Measurements from ENCODE around the gene RTL10. TPM values are rescaled to one million over a fixed set of nuclear protein-coding genes. Genes with fewer than 3 reads are reported as not detected.

Gene RTL10
- total and polyA plus RNA-seq, 2 donors (not counting 1 experiment from before 2014, with no cell fraction given) = 6.4 to 15.2 TPM

DNA sequence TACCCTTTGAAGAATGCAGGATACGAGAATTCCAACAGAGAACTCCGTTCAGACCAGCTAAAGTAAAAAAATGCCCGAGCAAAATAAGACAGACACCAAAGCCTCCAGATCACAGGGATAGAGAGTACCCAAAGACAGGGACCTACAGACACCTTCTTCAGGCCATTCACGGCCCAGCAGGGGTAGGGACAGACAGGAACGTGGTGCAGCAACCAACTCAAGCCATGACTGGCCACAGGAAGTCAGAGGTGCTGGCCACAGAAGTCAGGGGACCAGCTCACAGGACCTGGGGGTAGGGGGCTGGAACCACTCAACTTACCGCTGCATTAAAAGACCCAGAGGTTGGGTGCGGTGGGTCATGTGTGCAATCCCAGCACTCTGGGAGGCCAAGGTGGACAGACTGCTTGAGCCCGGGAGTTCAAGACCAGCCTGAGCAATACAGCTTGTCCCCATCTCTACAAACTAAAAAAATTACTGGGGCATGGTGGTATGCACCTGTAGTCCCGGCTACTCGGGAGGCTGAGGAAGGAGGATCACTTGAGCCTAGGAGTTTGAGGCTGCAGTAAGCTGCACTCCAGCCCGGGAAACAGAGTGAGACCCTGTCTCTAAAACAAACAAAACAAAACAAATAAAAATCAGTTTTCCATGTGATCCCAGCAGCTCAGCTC, 47.0 kb upstream of the RTL10 start:
- Histone ChIP-seq H3K4me2 (replicated peaks; ENCODE audit: low read depth, low read length, poor library complexity, severe bottlenecking) (no peak overlapping the region), H3K36me3 (replicated peaks in 1 of 2; ENCODE audit: control extremely low read depth in 1 of 2, control insufficient read depth in 1 of 2, extremely low read depth in 1 of 2, insufficient read depth in 2 of 2, low read length in 1 of 2) (peaks cover 0 to 2% of the 10 kb centered on the region in 2 experiments), H3K27ac (ENCODE audit: low read length in 2 of 2) (no peak overlapping the region), H3K9me3 (ENCODE audit: control extremely low read depth in 1 of 3, control insufficient read depth in 2 of 3, insufficient read depth in 1 of 3, low read length in 2 of 3) (no peaks in the 10 kb centered on the region), H2AFZ (ENCODE audit: insufficient read depth, low read depth, low read length, poor library complexity, severe bottlenecking) (no peak overlapping the region), H3K27me3 (replicated peaks in 1 of 4; ENCODE audit: control extremely low read depth in 1 of 4, control insufficient read depth in 3 of 4, insufficient read depth in 4 of 4, low read length in 3 of 4) (no peaks in the 10 kb centered on the region), H3K4me3 (ENCODE audit: control extremely low read depth in 1 of 5, extremely low read depth in 1 of 5, insufficient read depth in 1 of 5, low read depth in 2 of 5, low read length in 4 of 5) (no peak overlapping the region), H3K9ac (ENCODE audit: low read length) (no peak overlapping the region), H3K4me1 (ENCODE audit: control insufficient read depth in 2 of 2, insufficient read depth in 2 of 2, low read length in 2 of 2) (no peaks in the 10 kb centered on the region), H4K20me1 (ENCODE audit: control insufficient read depth, insufficient read depth, low read length, poor library complexity, severe bottlenecking) (no peaks in the 10 kb centered on the region), H3K79me2 (ENCODE audit: control insufficient read depth, insufficient read depth, low read length) (no peaks in the 10 kb centered on the region)
- no peaks in the 10 kb centered on the region for H3K4me1 Mint-ChIP-seq
- TF ChIP-seq, protein P1, sequence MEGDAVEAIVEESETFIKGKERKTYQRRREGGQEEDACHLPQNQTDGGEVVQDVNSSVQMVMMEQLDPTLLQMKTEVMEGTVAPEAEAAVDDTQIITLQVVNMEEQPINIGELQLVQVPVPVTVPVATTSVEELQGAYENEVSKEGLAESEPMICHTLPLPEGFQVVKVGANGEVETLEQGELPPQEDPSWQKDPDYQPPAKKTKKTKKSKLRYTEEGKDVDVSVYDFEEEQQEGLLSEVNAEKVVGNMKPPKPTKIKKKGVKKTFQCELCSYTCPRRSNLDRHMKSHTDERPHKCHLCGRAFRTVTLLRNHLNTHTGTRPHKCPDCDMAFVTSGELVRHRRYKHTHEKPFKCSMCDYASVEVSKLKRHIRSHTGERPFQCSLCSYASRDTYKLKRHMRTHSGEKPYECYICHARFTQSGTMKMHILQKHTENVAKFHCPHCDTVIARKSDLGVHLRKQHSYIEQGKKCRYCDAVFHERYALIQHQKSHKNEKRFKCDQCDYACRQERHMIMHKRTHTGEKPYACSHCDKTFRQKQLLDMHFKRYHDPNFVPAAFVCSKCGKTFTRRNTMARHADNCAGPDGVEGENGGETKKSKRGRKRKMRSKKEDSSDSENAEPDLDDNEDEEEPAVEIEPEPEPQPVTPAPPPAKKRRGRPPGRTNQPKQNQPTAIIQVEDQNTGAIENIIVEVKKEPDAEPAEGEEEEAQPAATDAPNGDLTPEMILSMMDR (IDR thresholded peaks at IDR 0.05) = no peak
- TF ChIP-seq EZH2 (IDR thresholded peaks at IDR 0.05; ENCODE audit: borderline replicate concordance, insufficient read depth, low read depth, low read length, poor library complexity, severe bottlenecking) = no peak
- H3K4me3 Mint-ChIP-seq = no peak overlapping the region
- WGBS (ENCODE audit: insufficient coverage) = 99% methylated on average over 7 of the region's 11 CpGs
- H3K9me3 Mint-ChIP-seq (ENCODE audit: insufficient read depth) = no peaks in the 10 kb centered on the region
- DNase-seq (no peak), ATAC-seq (ENCODE audit: low read depth) (no peak)
- intact Hi-C loops (cut with micrococcal nuclease) = no loop called here
- no peak overlapping the region for H3K27ac Mint-ChIP-seq
- ChIA-PET CTCF (interaction anchor here (1.2 to 2.1 kb wide), 2 partner anchors 9 to 11 kb away, joined by 4 to 6 read pairs; no protein-coding TSS in a partner anchor), POLR2A (no interaction called here)
- H3K27me3 Mint-ChIP-seq = no peaks in the 10 kb centered on the region

DNA sequence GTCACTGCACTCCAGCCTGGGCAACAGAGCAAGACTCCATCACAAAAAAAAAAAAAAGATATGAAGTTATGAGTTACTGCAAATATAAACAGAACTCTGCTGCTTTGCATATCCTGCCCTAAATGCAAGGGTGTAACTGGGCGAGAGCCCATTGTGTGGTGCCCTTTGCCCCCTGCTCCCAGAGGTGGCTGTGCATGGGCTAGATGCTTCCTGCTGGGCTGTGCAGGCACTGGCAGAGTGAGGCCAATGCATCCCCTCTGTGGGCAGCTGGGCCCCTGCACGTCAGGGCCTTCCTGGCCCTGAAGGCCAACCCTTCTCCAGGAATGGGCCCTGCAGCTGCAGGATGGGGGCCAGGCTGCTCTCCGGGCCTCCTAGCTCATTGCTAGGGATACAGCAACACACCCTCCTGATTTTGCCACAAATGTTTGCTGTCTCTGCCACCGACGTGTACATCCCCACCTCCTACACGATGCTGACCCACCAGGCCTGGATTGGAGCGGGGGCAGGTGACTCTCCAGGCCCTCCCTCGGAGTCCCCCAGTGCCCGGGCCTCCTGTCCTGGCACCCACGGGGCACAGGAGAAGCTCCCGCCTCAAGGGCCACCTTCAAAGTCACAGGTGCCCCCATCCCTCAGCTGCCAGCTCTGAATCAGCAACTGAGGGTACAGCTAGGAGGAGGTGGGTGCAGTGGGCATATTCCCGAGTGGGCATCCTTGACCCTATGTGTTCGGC, 46.2 kb upstream of the RTL10 start:
- ATAC-seq (ENCODE audit: low read depth) (no peak), DNase-seq (no peak)
- 96% methylated on average over 12 of the region's 13 CpGs for WGBS (ENCODE audit: insufficient coverage)
- H3K9ac ChIP-seq (ENCODE audit: low read length) = no peak overlapping the region
- no peaks in the 10 kb centered on the region for H3K4me1 ChIP-seq (ENCODE audit: control insufficient read depth in 2 of 2, insufficient read depth in 2 of 2, low read length in 2 of 2)
- POLR2A ChIA-PET = interaction anchor here (0.7 kb wide), 1 partner anchor 153 kb away, joined by 3 read pairs; no protein-coding TSS in a partner anchor
- H2AFZ ChIP-seq (ENCODE audit: insufficient read depth, low read depth, low read length, poor library complexity, severe bottlenecking) = no peak overlapping the region
- no peaks in the 10 kb centered on the region for H3K9me3 ChIP-seq (ENCODE audit: control extremely low read depth in 1 of 3, control insufficient read depth in 2 of 3, insufficient read depth in 1 of 3, low read length in 2 of 3)
- no peak overlapping the region for H3K4me2 ChIP-seq (replicated peaks; ENCODE audit: low read depth, low read length, poor library complexity, severe bottlenecking)
- TF ChIP-seq, protein P1 (IDR thresholded peaks at IDR 0.05) = no peak
- TF ChIP-seq EZH2 (IDR thresholded peaks at IDR 0.05; ENCODE audit: borderline replicate concordance, insufficient read depth, low read depth, low read length, poor library complexity, severe bottlenecking) = no peak
- no peaks in the 10 kb centered on the region for H3K4me1 Mint-ChIP-seq
- intact Hi-C loops (cut with micrococcal nuclease) = no loop called here
- no peaks in the 10 kb centered on the region for H3K27me3 ChIP-seq (replicated peaks in 1 of 4; ENCODE audit: control extremely low read depth in 1 of 4, control insufficient read depth in 3 of 4, insufficient read depth in 4 of 4, low read length in 3 of 4)
- no peak overlapping the region for H3K27ac ChIP-seq (ENCODE audit: low read length in 2 of 2)
- no peaks in the 10 kb centered on the region for H3K27me3 Mint-ChIP-seq
- CTCF ChIA-PET = interaction anchor here (1.2 to 1.8 kb wide), 2 partner anchors 10 to 170 kb away, joined by 4 to 6 read pairs; no protein-coding TSS in a partner anchor
- H4K20me1 ChIP-seq (ENCODE audit: control insufficient read depth, insufficient read depth, low read length, poor library complexity, severe bottlenecking) = no peaks in the 10 kb centered on the region
- peaks cover 0 to 2% of the 10 kb centered on the region in 2 experiments for H3K36me3 ChIP-seq (replicated peaks in 1 of 2; ENCODE audit: control extremely low read depth in 1 of 2, control insufficient read depth in 1 of 2, extremely low read depth in 1 of 2, insufficient read depth in 2 of 2, low read length in 1 of 2)
- no peak overlapping the region for H3K4me3 Mint-ChIP-seq
- H3K9me3 Mint-ChIP-seq (ENCODE audit: insufficient read depth) = no peaks in the 10 kb centered on the region
- no peak overlapping the region for H3K4me3 ChIP-seq (ENCODE audit: control extremely low read depth in 1 of 5, extremely low read depth in 1 of 5, insufficient read depth in 1 of 5, low read depth in 2 of 5, low read length in 4 of 5)
- no peaks in the 10 kb centered on the region for H3K79me2 ChIP-seq (ENCODE audit: control insufficient read depth, insufficient read depth, low read length)
- no peak overlapping the region for H3K27ac Mint-ChIP-seq

All from B cell (primary cell).